Left renal pelvis (tissue), 4 donors: ENCODE measurements around the gene PBX1. TPM values are rescaled to one million over a fixed set of nuclear protein-coding genes. Genes with fewer than 3 reads are reported as not detected.

Source experiments
- DNase-seq, 4 donors: peaks; one replicate each; pipeline ENCODE4 v3.0.0-alpha.2; 2013; ENCODE audit warnings: low read depth in 4 of 4, low spot score in 3 of 4
- polyA plus RNA-seq, 4 donors: library from polyadenylated mRNA; unstranded; fragments of 120-200 nt; gene quantifications; one replicate each; pipeline ENCODE4 v1.2.1, GENCODE V29; 2013; ENCODE audit not compliant: insufficient read length in 4 of 4

The PBX1 gene
- polyA plus RNA-seq, 4 donors, result 141 to 256 (median 181) TPM

GRCh38 chr1:164742745-164743144 lies 183.8 kb downstream of the PBX1 start:
- no peak for DNase-seq

- DNase-seq, result no peak
Measured at GRCh38 chr1:164743976-164744375, 185.0 kb downstream of the PBX1 start.

GRCh38 chr1:164745736-164746135 lies 186.8 kb downstream of the PBX1 start:
- no peak for DNase-seq

- DNase-seq, result no peak
Measured at GRCh38 chr1:164746632-164747031, 187.6 kb downstream of the PBX1 start.

- DNase-seq, result no peak
Measured at GRCh38 chr1:164748253-164748899, 189.4 kb downstream of the PBX1 start.

GRCh38 chr1:164753521-164754077 lies 194.6 kb downstream of the PBX1 start:
- DNase-seq, result no peak

GRCh38 chr1:164754088-164754600 lies 195.2 kb downstream of the PBX1 start:
- no peak for DNase-seq

GRCh38 chr1:164755690-164756089 lies 196.7 kb downstream of the PBX1 start:
- DNase-seq, result no peak

GRCh38 chr1:164756741-164757140 lies 197.8 kb downstream of the PBX1 start:
- no peak for DNase-seq

GRCh38 chr1:164757625-164758024 lies 198.6 kb downstream of the PBX1 start:
- DNase-seq, result no peak

GRCh38 chr1:164759144-164759920 lies 200.3 kb downstream of the PBX1 start:
- no peak for DNase-seq

- no peak for DNase-seq
Measured at GRCh38 chr1:164759979-164760469, 201.0 kb downstream of the PBX1 start.

- no peak for DNase-seq
Measured at GRCh38 chr1:164760569-164760968, 201.6 kb downstream of the PBX1 start.

GRCh38 chr1:164761009-164761408 lies 202.0 kb downstream of the PBX1 start:
- no peak for DNase-seq

- no peak for DNase-seq
Measured at GRCh38 chr1:164763098-164763497, 204.1 kb downstream of the PBX1 start.

GRCh38 chr1:164764333-164764732 lies 205.3 kb downstream of the PBX1 start:
- no peak for DNase-seq

GRCh38 chr1:164765557-164765956 lies 206.6 kb downstream of the PBX1 start:
- no peak for DNase-seq

GRCh38 chr1:164765992-164766720 lies 207.2 kb downstream of the PBX1 start:
- DNase-seq, result no peak

- DNase-seq, result no peak
Measured at GRCh38 chr1:164767752-164768402, 208.9 kb downstream of the PBX1 start.

GRCh38 chr1:164768619-164769018 lies 209.6 kb downstream of the PBX1 start:
- DNase-seq, result no peak
